Pancreas (tissue), 10 donors: ENCODE measurements around the gene FTCD. TPM values are rescaled to one million over a fixed set of nuclear protein-coding genes. Genes with fewer than 3 reads are reported as not detected.
A peak's percentile ranks its signal among the peaks of the same experiment; 100 is the strongest.
"Not testable (repeated sequence)": the region's sequence is repeated elsewhere in the genome, so short reads cannot be mapped to it uniquely, and the experiment has no call there.

Experiments
- ATAC-seq, 4 donors: fragments of 200-7000 bp; cut with Tn5 transposase; one replicate each; pipeline versions ENCODE4 v1.8.0 to v1.9.1; 2020; ENCODE audit warnings: mild to moderate bottlenecking in 4 of 4, moderate library complexity in 4 of 4
- DNase-seq, 6 donors: peaks; one replicate each; pipeline ENCODE4 v3.0.0-alpha.2; 2020
- FAIRE-seq: peaks from 2 replicates; lab custom pipeline; 2012; peaks lifted over from hg19 to GRCh38; lab: Jason Lieb, UNC
- H3K27ac ChIP-seq, 4 donors: fragments of 200-600 bp; sonication (generic); 1 replicate in 3 of 4; 2 replicates in 1 of 4; pipeline versions ENCODE4 v1.5.0 to v1.8.0; 2020
- H3K27me3 ChIP-seq, 4 donors: fragments of 200-600 bp; one replicate each; pipeline ENCODE4 v1.8.0; 2021
- H3K36me3 ChIP-seq, 3 donors: fragments of 200-600 bp; sonication (generic) in 1 of 3; one replicate each; pipeline versions ENCODE4 v1.5.0 to v1.8.0; 2020 to 2021
- H3K4me1 ChIP-seq, 3 donors: fragments of 200-600 bp; one replicate each; pipeline ENCODE4 v1.8.0; 2021
- H3K4me3 ChIP-seq, 4 donors: fragments of 200-600 bp; sonication (generic) in 2 of 4; one replicate each; pipeline versions ENCODE4 v1.5.0 to v1.8.0; 2020 to 2021
- H3K9me3 ChIP-seq, 4 donors: fragments of 200-600 bp; one replicate each; pipeline ENCODE4 v1.8.0; 2021
- CTCF ChIP-seq, 4 donors: fragments of 200-600 bp; sonication (generic) in 3 of 4; IDR thresholded peaks; one replicate each; pipeline versions ENCODE4 v1.5.0 to v1.8.0; 2021; ENCODE audit warnings: antibody characterized with exemption in 4 of 4
- WGBS, 2 donors: extraction: QIAGEN DNeasy Blood & Tissue Kit; methylation state at CpG; one replicate each; pipeline ENCODE4 v1.1.7; 2013; 5-methylcytosine and 5-hydroxymethylcytosine counted together
- intact Hi-C, 3 donors: fragments of 100-400 bp; cut with DNase I; formaldehyde crosslinking; loops; one replicate each; pipeline versions ENCODE4 v1.11.1 to v1.14.2; 2022
- polyA plus RNA-seq, 2 donors: library from polyadenylated mRNA; stranded (reverse); fragments of 200-250 nt; gene quantifications; one replicate each; pipeline ENCODE4 v1.2.3, GENCODE V29; 2013
- total RNA-seq, 6 donors: library from RNA; stranded (reverse); fragmentation: NEBNext Ultra II Directional in 4 of 6; extraction: Animal tissue kit (Norgen Biotek cat#: 25700) in 4 of 6; gene quantifications; one replicate each; pipeline versions ENCODE4 v1.2.1 to v1.2.4, GENCODE V29; 2021 to 2023
- donor health status: healthy with polysubstance abuse.
- donor health status: DM: no; HTN: no; CAD: no; lungs with moderate emphysema.
- donor health status: DM: no; HTN: no; CAD: no.
- donor health status: control.
- donor health status: control.
- donor health status: Bipolar disorder and iron deficiency.
- donor health status: DM: yes; HTN: yes; CAD: no.
- donor health status: DM: no; HTN: no; CAD: no.
- donor health status: DM: no; HTN: no; CAD: no.
- donor health status: DM: yes; HTN: yes; CAD: no.

FTCD gene
- total and polyA plus RNA-seq, 8 donors = 0.31 to 14.0 (median 0.54) TPM

- intact Hi-C loops = no loop called here
- H3K4me3 ChIP-seq = no peak overlapping the region
- H3K9me3 ChIP-seq = no peaks in the 10 kb centered on the region
- H3K36me3 ChIP-seq = no peaks in the 10 kb centered on the region
- DNase-seq = no peak
- no peak overlapping the region for H3K27ac ChIP-seq
- ATAC-seq = no peak
- no peaks in the 10 kb centered on the region for H3K27me3 ChIP-seq
- 84 to 96% methylated on average over 6 of the region's 6 CpGs for WGBS, 2 donors
- TF ChIP-seq CTCF (IDR thresholded peaks at IDR 0.05) = no peak
- no peaks in the 10 kb centered on the region for H3K4me1 ChIP-seq
- FAIRE-seq = no peak
Measured at GRCh38 chr21:46172863-46173528, 17.6 kb upstream of the FTCD start.

DNA sequence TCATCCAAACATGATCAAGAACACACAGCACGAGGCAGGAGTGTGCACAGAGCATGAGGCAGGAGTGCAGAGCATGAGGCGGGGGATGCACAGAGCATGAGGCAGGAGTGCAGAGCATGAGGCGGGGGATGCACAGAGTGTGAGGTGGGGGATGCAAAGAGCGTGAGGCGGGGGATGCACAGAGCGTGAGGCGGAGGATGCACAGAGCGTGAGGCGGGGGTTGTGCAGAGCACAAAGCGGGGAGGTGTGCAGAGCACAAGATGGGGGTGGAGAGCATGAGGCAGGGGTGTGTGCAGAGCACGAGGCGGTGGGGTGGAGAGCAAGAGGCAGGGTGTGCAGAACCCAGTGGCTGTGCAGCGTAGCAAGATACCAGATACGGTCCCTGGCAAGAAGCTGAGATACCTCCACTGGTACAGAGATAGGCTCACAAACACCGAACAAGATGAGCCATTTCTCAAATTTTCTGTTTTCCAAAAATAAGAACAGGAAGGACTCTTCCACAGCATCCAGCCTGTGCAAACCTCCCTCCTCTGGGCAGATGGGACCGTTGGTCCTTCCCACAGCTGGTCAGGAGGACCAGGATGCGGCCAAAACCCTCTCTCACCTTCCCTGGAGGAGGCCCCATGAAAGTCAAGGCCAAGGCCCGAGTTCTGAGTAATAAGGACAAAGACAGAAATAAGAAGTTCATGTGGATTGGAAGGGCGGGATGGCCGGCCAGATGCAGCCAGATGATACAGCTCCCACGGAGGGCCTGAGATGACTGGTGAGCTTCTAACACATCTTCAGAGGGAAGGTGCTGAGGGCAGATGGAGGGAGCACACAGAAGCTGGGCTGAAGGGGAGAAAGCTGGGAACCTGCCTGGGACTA lies 16.9 kb upstream of the FTCD start:
- no peaks in the 10 kb centered on the region for H3K27me3 ChIP-seq
- no peak overlapping the region for H3K4me3 ChIP-seq
- H3K27ac ChIP-seq = no peak overlapping the region
- ATAC-seq = no peak
- intact Hi-C loops = no loop called here
- H3K36me3 ChIP-seq = no peaks in the 10 kb centered on the region
- TF ChIP-seq CTCF (IDR thresholded peaks at IDR 0.05) = no peak
- WGBS, 2 donors = 76 to 85% methylated on average over 19 to 21 of the region's 21 CpGs
- H3K4me1 ChIP-seq = no peaks in the 10 kb centered on the region
- no peak for DNase-seq
- no peak for FAIRE-seq
- H3K9me3 ChIP-seq = no peaks in the 10 kb centered on the region

DNA sequence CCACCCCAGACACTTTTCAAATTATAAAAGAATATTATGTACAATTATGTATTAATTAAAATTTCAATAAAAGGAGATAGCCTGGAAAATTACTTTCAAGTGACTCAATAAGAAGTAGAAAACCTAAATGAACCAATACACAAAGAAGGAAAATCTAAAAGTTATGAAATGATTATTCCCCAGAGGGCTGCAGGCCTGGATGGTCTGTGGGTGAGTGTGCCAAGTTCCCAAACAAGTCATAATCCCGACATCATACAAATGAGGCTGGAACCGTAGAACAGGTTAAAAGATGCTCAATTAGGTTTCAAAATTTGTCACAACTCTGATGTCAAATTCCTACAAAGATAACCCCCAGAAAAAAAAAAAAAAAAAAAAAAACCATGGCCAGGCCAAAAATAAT lies 16.2 kb upstream of the FTCD start:
- FAIRE-seq (no peak), DNase-seq (no peak), ATAC-seq (no peak)
- Histone ChIP-seq H3K36me3 (no peaks in the 10 kb centered on the region), H3K9me3 (no peaks in the 10 kb centered on the region), H3K4me3 (no peak overlapping the region), H3K27ac (no peak overlapping the region), H3K4me1 (no peaks in the 10 kb centered on the region), H3K27me3 (no peaks in the 10 kb centered on the region)
- intact Hi-C loops = no loop called here
- no peak for TF ChIP-seq CTCF (IDR thresholded peaks at IDR 0.05)
- WGBS, 2 donors = 34 to 65% methylated on average over 2 of the region's 2 CpGs

DNA sequence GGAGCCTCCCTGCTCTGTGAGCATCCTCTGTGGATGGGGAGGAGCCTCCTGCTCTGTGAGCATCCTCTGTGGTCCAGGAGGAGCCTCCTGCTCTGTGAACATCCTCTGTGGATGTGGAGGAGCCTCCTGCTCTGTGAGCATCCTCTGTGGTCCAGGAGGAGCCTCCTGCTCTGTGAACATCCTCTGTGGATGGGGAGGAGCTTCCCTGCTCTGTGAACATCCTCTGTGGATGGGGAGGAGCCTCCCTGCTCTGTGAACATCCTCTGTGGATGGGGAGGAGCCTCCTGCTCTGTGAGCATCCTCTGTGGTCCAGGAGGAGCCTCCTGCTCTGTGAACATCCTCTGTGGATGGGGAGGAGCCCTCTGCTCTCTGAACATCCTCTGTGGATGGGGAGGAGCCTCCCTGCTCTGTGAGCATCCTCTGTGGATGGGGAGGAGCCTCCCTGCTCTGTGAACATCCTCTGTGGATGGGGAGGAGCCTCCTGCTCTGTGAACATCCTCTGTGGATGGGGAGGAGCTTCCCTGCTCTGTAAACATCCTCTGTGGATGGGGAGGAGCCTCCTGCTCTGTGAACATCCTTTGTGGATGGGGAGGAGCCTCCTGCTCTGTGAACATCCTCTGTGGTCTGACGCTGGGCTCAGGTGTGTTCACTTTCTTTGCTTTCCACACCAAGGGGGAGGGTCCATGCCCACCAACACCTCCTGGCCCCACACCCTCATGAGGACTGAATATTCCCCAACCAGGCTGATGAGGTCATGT lies 15.2 kb upstream of the FTCD start:
- H3K4me3 ChIP-seq, ATAC-seq, H3K27me3 ChIP-seq, FAIRE-seq, H3K27ac ChIP-seq, intact Hi-C loops, H3K36me3 ChIP-seq, H3K9me3 ChIP-seq, H3K4me1 ChIP-seq: not testable (repeated sequence)
- WGBS, 2 donors = 87% methylated on average over 1 of the region's 1 CpG
- peak in 1 of 6 donors; percentile 8 for DNase-seq

GRCh38 chr21:46168659-46169386 lies 13.4 kb upstream of the FTCD start:
- intact Hi-C loops = no loop called here
- no peak for TF ChIP-seq CTCF (IDR thresholded peaks at IDR 0.05)
- 66 to 78% methylated on average over 8 of the region's 8 CpGs for WGBS, 2 donors
- Histone ChIP-seq H3K27ac (no peak overlapping the region), H3K4me1 (no peaks in the 10 kb centered on the region), H3K9me3 (no peaks in the 10 kb centered on the region), H3K27me3 (no peaks in the 10 kb centered on the region), H3K36me3 (no peaks in the 10 kb centered on the region), H3K4me3 (no peak overlapping the region)
- FAIRE-seq = no peak
- DNase-seq = peak in 1 of 6 donors; percentile 32
- ATAC-seq = peak in 2 of 4 donors; percentile 74 to 79
